Epithelial cell of prostate (primary cell): ENCODE results near the gene ZNRF2.
"Not testable (repeated sequence)": the region's sequence is repeated elsewhere in the genome, so short reads cannot be mapped to it uniquely, and the experiment has no call there.

Source experiments
- DNase-seq: peaks from one replicate; pipeline ENCODE4 v3.0.0-alpha.2; 2011; ENCODE audit warnings: low read depth, low spot score
- H3K27ac ChIP-seq: fragments of 450-650 bp; 2 replicates; pipeline ENCODE4 v1.5.1; 2017; ENCODE audit warnings: mild to moderate bottlenecking

Gene ZNRF2

DNA sequence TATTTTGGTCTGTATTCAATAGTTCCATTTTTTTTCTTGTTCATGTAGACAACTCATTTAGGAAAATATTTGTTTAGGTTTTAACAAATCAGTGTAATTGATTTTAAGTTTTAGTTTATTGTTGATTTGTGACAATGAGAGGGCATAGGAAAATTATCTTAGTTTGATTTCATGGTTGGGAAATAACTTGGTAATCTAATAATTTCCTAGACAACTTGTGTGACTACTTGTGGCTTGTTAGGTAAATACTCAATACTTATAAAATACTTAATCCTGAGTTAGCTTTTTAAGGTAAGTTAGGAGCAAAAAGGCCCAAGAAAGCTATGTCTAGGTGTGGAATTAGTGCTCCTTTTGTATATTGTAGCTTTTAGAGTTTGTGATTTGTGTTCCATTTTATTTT, 65.4 kb downstream of the ZNRF2 start:
- H3K27ac ChIP-seq, result no peak overlapping the region
- no peak for DNase-seq

GRCh38 chr7:30351286-30351685, 66.9 kb downstream of the ZNRF2 start:
- no peak for DNase-seq
- H3K27ac ChIP-seq, result no peak overlapping the region

- H3K27ac ChIP-seq, result no peak overlapping the region
- DNase-seq, result no peak
Observed at GRCh38 chr7:30351724-30352123, 67.3 kb downstream of the ZNRF2 start.

DNA sequence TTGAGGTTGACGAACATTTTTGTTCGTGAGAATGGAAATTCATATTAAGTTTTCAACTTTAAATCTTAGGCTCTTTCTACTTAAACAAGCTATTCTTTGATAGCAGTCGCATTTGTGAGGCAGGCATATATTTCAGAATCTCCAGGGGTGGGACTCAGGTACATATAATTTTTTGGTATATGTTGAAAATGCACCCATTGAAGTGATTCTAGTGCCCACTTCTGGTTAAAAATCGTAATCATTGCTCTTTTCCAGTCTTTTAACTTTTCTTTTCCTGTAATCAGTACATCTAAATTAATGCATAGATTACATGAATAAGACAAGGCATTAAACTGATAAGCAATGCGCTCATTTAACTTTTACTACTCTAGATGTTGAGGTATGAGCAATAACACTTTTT, 67.8 kb downstream of the ZNRF2 start:
- no peak overlapping the region for H3K27ac ChIP-seq
- no peak for DNase-seq

DNA sequence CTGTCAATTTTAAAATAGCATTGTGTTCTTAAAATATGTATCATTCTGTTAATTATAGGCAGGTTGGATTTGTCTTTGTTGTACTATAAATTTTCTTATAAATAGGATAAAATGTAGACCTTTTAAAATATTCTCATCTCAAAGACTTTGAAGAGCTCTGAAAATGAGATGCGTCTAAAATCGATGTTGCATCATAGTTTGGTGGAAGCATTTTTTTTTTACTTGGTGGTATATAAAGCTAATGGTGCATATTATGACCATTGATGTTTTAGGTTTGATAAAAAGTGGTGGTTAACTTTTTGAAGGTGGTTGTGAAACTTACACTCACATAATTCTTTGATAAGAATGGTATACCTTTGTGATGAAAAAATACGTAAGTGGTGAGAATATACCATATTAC, 69.1 kb downstream of the ZNRF2 start:
- DNase-seq, result no peak
- H3K27ac ChIP-seq, result no peak overlapping the region

DNA sequence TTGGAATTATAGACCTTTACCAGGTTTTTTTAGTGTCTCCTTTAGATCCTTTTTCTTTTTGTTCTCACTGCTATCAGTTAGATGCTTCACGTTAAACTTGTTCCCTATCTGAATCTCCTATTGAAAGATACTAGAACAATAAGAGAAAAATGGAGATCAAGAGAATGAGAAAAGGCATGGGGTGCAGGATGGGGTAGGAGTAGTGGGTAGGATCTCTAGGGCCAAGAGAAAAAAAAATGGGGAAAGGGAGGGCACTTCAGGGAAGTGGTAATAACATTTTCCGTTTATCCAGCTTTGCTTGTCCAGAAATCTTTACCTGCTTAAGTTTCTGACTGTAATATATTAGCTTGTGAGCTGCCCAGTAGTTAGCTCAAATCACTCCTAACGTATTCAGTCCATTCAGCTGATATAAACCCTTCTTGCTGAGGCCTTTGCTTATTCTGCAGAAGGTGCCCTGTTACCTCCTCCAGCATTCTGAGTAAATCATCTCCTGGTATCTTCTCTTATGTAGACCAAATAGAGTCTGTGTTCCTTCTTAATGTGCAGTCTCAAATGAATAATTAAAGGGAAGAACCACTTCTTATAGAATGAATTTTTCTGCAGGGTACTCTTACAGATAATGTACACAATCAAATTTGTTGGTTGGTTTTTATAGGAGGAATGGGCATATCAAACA, 69.7 kb downstream of the ZNRF2 start:
- no peak overlapping the region for H3K27ac ChIP-seq
- no peak for DNase-seq

GRCh38 chr7:30354791-30355190, 70.4 kb downstream of the ZNRF2 start:
- H3K27ac ChIP-seq, result no peak overlapping the region
- DNase-seq, result no peak

DNA sequence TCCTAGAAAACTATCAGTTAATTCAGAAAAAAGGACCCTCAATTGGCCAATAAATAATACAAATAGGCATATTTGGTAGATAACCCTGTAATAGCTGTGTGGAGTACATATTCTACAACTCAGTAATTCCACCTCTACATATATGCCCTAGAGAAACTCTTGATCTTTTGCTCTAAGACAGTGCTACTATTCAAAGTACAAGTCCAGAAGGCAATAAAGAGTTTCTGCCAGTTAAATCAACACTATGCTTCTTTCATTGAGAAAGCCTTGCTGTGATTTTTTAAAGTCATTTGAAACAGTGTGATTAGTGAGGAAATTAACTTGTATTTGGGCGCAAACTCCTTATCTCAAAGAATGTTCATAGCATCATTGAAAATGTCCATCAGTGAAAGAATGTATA, 75.6 kb downstream of the ZNRF2 start:
- H3K27ac ChIP-seq, result no peak overlapping the region

GRCh38 chr7:30363778-30364563, 79.6 kb downstream of the ZNRF2 start:
- DNase-seq, result no peak
- H3K27ac ChIP-seq, result no peak overlapping the region

More for the DNA sequence above, 75.6 kb downstream of the ZNRF2 start:
- no peak for DNase-seq

- DNase-seq, result no peak
Observed at GRCh38 chr7:30364773-30365172, 80.4 kb downstream of the ZNRF2 start.

DNA sequence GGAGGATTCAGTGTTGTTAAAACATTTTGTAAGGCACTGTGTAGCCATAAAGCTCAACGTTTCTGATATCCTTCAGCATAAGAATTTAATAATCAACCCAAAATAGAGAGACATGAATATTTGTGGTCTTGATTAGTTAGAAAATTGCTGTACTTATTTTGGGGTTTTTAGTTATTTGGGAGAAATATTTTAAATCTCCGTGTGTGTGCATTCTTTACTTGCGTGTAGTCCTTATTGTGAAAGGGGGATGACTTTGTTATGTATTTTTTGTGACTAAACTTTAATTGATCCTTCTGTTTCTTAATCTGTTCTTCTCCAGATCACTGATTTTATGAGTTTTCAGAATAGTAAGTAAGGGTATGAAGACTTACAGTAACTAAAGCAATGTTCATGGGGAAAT, 81.2 kb downstream of the ZNRF2 start:
- no peak overlapping the region for H3K27ac ChIP-seq
- DNase-seq, result no peak

More at GRCh38 chr7:30364773-30365172, 80.4 kb downstream of the ZNRF2 start:
- no peak overlapping the region for H3K27ac ChIP-seq

- no peak overlapping the region for H3K27ac ChIP-seq
Observed at GRCh38 chr7:30366606-30367005, 82.2 kb downstream of the ZNRF2 start.

DNA sequence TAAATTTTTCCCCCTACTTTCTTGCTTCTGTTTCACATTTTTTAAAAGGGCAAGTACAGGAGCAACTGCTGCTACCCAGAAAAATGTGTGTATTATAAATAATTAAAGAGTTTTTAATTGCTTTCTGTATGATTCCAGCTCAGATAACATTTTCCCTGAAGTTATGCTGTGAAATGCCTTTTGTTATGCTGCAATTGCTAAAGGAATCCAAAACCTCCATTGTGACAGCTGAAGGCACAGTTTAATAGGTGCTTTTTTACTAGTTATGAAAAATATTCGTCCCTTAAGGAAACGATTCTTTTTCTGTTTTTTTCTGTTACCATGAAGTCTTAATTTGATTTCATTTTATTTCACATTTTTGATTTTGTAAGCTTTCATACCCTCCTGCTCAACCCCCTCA, 83.2 kb downstream of the ZNRF2 start:
- no peak overlapping the region for H3K27ac ChIP-seq
- no peak for DNase-seq

More at GRCh38 chr7:30366606-30367005, 82.2 kb downstream of the ZNRF2 start:
- no peak for DNase-seq

GRCh38 chr7:30369879-30370278, 85.5 kb downstream of the ZNRF2 start:
- H3K27ac ChIP-seq, result no peak overlapping the region
- no peak for DNase-seq

DNA sequence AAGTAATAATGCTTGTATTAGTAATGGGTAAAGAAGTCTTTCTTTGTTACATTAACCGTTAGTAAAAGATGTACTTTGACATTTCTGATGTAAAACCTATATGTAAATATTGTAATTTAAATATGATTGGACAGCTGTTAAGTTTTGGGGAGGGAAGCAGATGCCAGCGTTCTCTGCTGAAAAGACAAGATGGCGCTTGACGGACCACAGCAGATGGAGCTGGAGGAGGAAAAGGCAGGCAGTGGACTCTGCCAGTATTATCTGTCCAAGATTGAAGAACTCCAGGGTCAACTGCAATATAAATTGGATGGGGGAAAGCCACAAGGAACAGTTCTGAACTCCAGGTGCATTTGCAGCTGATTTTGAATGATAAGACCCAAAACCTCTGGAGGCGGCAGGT, 86.9 kb downstream of the ZNRF2 start:
- no peak overlapping the region for H3K27ac ChIP-seq
- DNase-seq, result no peak

GRCh38 chr7:30378275-30378674, 93.9 kb downstream of the ZNRF2 start:
- no peak for DNase-seq
- H3K27ac ChIP-seq, result no peak overlapping the region

DNA sequence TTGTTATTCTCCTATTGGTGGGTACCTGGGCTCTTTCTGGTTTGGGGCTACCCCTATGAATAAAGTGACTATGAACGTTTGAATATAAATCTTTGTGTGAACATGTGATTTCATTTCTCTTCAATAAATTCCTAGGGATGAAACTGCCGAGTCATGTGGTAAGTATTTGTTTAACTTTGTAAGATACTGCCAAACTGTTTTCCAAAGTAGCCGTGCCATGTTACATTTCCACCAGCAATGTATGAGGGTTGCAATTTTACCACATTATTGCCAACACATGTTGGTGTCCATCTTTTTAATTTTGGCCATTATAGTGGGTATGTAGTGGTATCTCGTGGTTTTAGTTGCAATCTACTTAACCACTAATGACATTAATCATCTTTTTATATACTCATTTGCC, 94.7 kb downstream of the ZNRF2 start:
- no peak overlapping the region for H3K27ac ChIP-seq
- DNase-seq, result no peak

DNA sequence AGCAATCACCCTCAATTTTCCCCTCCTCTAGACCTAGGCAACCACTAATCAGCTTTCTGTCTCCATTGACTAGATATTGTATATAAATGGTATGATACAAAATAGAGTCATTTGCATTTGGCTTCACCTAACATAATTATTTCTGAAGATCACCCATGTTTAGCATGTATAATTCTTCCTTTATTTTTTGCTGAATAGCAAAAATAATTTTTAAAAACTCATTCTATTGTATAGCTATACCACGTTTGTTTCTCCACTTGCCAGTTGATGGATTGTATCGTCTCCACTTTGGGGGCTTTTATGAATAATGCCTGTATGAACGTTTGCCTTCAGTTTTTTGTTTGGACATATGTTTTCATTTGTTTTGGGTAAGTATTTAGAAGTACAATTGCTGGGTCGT, 95.3 kb downstream of the ZNRF2 start:
- H3K27ac ChIP-seq, result no peak overlapping the region
- no peak for DNase-seq

GRCh38 chr7:30380294-30380693, 95.9 kb downstream of the ZNRF2 start:
- no peak overlapping the region for H3K27ac ChIP-seq
- no peak for DNase-seq

DNA sequence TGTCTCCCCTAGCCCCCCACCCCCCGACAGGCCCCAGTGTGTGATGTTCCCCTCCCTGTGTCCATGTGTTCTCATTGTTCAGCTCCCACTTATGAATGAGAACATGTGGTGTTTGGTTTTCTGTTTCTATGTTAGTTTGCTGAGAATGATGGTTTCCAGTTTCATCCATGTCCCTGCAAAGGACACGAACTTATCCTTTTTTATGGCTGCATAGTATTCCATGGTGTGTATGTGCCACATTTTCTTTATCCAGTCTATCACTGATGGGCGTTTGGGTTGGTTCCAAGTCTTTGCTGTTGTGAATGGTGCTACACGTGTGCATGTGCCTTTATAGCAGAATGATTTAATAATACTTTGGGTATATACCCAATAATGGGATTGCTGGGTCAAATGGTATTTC, 96.4 kb downstream of the ZNRF2 start:
- not testable (repeated sequence) for H3K27ac ChIP-seq, DNase-seq

DNA sequence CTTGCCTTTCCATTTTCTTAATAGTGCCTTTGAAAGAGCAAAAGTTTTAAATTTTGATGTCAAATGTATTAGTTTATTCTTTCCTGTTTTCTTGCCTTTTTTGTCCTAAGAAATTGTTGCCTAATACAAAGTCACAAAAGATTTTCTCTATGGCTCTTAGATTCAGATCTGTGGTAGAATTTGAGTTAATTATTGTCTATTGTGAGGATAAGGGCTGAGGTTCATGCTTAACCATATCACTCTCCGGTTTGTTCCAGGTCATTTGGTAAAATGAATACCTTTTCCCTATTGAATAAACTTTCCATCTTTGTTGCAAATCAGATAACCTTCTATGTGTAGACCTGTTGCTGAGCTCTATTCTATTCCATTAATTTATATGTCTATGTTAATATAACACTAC, 98.2 kb downstream of the ZNRF2 start:
- no peak overlapping the region for H3K27ac ChIP-seq
- DNase-seq, result no peak

GRCh38 chr7:30389791-30390190, 105.4 kb downstream of the ZNRF2 start:
- no peak overlapping the region for H3K27ac ChIP-seq
- DNase-seq, result no peak
